ENCODE data around the gene ALOX15B. TPM values are rescaled to one million over a fixed set of nuclear protein-coding genes. Genes with fewer than 3 reads are reported as not detected.

Gene ALOX15B
- total RNA-seq, 6 experiments from 2014 or later, result not detected

GRCh38 chr17:8007836-8008235 is 31.0 kb upstream of the ALOX15B start:
- Mint-ChIP-seq H3K27me3 (ENCODE audit: insufficient read depth) (peaks cover 16% of the 10 kb centered on the region), H3K9me3 (no peaks in the 10 kb centered on the region), H3K36me3 (ENCODE audit: low read depth) (no peaks in the 10 kb centered on the region), H3K27ac (no peak overlapping the region), H3K4me1 (ENCODE audit: low read depth) (peaks cover 17% of the 10 kb centered on the region), H3K4me3 (no peak overlapping the region)
- no peak for DNase-seq
- TF ChIP-seq CTCF (IDR thresholded peaks at IDR 0.05), result no peak

DNA sequence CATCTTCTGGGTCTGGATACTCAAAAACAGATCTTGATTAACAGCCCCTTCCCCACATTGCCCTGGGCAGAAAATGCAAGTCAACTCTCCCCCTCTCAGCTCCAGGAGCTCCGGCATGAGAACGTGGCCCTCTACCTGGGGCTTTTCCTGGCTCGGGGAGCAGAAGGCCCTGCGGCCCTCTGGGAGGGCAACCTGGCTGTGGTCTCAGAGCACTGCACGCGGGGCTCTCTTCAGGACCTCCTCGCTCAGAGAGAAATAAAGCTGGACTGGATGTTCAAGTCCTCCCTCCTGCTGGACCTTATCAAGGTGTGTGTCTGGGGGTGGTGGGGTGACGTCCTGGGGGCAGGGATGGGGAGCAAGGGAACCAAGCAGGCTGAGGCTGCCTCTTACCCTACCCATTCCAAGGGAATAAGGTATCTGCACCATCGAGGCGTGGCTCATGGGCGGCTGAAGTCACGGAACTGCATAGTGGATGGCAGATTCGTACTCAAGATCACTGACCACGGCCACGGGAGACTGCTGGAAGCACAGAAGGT is 26.7 kb upstream of the ALOX15B start:
- Mint-ChIP-seq H3K36me3 (ENCODE audit: low read depth) (no peaks in the 10 kb centered on the region), H3K27ac (no peak overlapping the region), H3K4me1 (ENCODE audit: low read depth) (peaks cover 6% of the 10 kb centered on the region), H3K27me3 (ENCODE audit: insufficient read depth) (peaks cover 23% of the 10 kb centered on the region), H3K4me3 (no peak overlapping the region), H3K9me3 (no peaks in the 10 kb centered on the region)
- TF ChIP-seq CTCF (IDR thresholded peaks at IDR 0.05), result no peak
- DNase-seq, result no peak

DNA sequence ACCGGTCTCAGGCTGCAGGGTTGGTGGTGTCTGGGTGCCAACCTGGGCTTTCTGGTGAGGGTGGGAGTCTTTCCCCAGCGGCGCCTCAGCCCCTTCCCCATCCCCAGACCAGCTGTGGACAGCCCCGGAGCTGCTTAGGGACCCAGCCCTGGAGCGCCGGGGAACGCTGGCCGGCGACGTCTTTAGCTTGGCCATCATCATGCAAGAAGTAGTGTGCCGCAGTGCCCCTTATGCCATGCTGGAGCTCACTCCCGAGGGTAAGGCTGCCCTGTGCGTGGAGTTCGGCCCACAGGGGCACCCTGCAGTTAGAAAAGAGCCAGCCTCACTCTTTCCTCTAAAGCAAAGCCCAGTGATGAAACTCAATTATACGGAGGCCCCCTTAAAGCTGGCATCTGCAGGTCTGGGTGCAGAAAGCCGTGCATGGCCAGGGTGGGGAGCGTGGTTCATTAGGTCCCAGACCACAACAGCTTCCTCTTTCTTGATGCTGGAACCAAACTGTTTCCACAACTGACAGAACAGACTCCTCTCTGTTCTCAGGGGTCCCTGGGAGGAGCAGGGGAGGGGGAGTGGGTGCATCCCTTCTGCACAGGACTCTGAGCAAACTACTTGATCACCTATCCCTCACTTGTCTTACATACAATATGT is 25.7 kb upstream of the ALOX15B start:
- Mint-ChIP-seq H3K4me1 (ENCODE audit: low read depth) (peaks cover 15% of the 10 kb centered on the region), H3K27ac (no peak overlapping the region), H3K4me3 (no peak overlapping the region), H3K9me3 (no peaks in the 10 kb centered on the region), H3K27me3 (ENCODE audit: insufficient read depth) (peaks cover 19% of the 10 kb centered on the region), H3K36me3 (ENCODE audit: low read depth) (no peaks in the 10 kb centered on the region)
- TF ChIP-seq CTCF (IDR thresholded peaks at IDR 0.05), result no peak
- DNase-seq, result no peak

DNA sequence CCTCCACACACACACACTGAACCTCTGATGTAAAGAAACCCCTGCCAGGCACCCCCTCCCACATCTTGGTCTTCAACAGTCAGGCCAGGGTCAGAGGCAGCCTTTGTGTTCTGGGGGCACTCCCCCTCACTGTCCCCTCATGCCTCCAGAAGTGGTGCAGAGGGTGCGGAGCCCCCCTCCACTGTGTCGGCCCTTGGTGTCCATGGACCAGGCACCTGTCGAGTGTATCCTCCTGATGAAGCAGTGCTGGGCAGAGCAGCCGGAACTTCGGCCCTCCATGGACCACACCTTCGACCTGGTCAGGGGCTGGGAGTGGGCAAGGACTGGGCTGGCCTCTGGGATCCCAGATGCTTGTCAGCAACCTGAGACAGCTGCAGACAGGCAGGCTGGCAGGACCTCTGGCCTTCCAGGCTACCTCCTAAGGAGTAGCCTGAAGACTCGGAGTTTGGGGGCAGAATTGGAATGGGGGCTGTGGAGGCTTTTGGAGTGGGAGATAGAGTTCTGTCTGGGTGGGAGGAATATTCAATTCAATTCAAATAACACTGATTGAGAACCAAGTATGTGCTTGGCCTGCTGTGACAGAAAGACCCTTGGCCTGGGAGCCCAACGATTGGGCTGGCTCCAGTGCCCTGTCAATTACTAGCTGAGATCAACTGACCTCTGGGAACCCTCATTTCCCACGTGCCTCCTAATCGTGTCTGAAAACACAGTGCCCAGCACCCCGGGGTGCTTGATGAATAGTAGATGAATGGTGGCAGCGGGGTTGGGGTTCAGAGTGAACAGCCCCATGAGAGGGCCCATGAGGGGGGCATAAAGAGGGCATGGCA is 24.9 kb upstream of the ALOX15B start:
- DNase-seq, result no peak

DNA sequence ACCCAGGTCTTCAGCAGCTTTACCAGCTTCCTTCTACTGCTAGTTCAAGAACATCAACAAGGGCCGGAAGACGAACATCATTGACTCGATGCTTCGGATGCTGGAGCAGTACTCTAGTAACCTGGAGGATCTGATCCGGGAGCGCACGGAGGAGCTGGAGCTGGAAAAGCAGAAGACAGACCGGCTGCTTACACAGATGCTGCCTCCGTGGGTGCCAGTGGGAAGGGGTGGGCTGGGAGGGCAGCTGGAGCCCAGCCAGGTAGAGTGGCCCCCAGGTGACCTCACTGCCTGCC is 24.4 kb upstream of the ALOX15B start:
- Mint-ChIP-seq H3K36me3 (ENCODE audit: low read depth) (no peaks in the 10 kb centered on the region), H3K4me3 (no peak overlapping the region), H3K27me3 (ENCODE audit: insufficient read depth) (peaks cover 19% of the 10 kb centered on the region), H3K27ac (no peak overlapping the region), H3K9me3 (no peaks in the 10 kb centered on the region), H3K4me1 (ENCODE audit: low read depth) (peaks cover 25% of the 10 kb centered on the region)
- DNase-seq, result no peak
- no peak for TF ChIP-seq CTCF (IDR thresholded peaks at IDR 0.05)

More for the DNA sequence above, 24.9 kb upstream of the ALOX15B start:
- Mint-ChIP-seq H3K4me3 (no peak overlapping the region), H3K36me3 (ENCODE audit: low read depth) (no peaks in the 10 kb centered on the region), H3K9me3 (no peaks in the 10 kb centered on the region), H3K27ac (no peak overlapping the region), H3K27me3 (ENCODE audit: insufficient read depth) (peaks cover 19% of the 10 kb centered on the region), H3K4me1 (ENCODE audit: low read depth) (peaks cover 20% of the 10 kb centered on the region)
- TF ChIP-seq CTCF (IDR thresholded peaks at IDR 0.05), result no peak
